NCI-H1417 (cell line): Measurements from ENCODE around the gene LRR1.
A peak's percentile ranks its signal among the peaks of the same experiment; 100 is the strongest.
"Not testable (repeated sequence)": the region's sequence is repeated elsewhere in the genome, so short reads cannot be mapped to it uniquely, and the experiment has no call there.

Experiments
- DNase-seq, 3 experiments: peaks; one replicate each; lab custom pipeline; 2025; lab: John Stamatoyannopoulos, UW

The LRR1 gene

DNA sequence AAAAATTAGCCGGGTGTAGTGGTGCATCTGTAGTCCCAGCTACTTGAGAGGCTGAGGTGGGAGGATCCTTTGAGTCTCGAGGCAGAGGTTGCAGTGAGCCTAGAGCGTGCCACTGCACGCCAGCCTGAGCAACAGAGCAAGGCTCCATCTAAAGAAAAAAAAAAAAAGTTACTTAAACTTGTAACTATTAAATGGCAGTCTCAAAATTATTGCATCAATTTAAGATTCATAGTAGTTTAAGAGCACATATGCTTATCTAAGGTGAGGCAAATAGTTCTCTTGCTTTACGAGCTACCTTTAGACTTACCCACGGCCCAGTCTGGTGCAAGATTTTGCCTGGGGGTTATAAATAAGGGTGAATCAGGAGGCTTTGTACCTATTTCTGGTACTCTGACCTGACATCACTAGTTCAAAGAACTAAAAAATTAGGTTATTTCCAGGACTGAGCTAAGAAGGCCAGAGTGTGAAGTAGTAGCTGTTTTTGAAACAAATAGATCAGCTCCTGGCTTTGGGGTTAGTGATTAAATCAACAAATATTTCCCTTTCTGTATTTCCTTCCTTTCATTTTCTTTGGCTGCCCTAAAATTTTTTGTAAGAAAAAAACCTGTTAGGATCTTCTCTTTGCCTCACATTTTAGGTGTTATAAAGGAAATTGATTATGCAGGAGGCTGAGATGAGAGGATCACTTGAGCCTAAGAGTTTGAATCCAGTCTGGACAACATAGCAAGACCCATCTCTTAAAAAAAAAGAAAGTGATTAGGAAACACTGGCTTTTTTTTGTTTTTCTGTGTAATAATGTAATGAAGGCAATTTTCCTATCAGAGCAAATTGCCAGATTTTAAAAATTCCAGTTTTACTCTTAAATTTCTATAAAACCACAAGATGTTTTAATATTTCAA, 25.4 kb downstream of the LRR1 start:
- DNase-seq: no peak

DNA sequence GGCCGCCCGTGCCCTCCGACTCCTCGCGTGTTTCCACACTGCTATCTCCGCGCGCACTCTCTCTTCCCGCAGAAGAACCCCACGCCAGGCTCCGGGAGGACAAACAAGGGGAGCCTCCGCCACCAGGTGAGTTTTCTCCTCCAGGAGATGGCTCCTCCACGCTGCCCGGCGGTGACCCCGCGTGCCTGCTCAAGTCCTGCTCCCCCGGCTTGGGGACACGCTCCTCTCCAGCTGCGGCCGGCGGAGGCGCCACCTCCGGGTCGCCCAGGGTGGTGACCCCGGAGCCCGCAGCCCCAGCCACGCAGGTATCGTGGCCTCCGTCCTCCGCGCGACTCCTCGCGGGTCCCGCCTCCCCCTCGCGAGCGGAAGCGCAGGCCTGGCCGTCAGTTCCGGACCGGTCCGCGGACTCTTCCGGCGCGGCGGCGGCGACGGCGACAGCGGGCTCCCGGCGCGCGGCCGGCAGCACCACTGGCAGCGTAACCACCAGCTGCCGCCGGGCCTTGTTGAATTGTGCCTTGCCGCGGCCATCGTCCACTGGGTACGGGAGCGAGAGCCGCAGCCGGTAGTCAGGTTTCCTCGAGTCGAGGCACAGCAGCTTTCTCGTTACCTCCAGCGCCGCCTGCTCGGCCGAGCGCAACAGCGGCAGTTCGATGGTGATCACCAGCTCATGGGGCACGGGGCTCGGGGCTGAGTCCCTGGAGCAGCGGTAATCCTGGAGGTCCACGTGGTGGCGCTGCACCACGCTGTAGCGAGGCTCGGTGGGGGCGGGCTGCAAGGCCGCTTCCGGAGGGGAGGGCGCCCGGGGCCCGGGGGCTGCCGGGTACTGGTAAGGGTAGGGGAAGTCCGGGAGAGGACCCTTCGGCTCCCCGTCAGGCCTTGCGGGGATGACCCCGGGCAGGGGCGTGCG, 35.2 kb downstream of the LRR1 start:
- peak; percentile 96 to 98 (median 98) for DNase-seq

DNA sequence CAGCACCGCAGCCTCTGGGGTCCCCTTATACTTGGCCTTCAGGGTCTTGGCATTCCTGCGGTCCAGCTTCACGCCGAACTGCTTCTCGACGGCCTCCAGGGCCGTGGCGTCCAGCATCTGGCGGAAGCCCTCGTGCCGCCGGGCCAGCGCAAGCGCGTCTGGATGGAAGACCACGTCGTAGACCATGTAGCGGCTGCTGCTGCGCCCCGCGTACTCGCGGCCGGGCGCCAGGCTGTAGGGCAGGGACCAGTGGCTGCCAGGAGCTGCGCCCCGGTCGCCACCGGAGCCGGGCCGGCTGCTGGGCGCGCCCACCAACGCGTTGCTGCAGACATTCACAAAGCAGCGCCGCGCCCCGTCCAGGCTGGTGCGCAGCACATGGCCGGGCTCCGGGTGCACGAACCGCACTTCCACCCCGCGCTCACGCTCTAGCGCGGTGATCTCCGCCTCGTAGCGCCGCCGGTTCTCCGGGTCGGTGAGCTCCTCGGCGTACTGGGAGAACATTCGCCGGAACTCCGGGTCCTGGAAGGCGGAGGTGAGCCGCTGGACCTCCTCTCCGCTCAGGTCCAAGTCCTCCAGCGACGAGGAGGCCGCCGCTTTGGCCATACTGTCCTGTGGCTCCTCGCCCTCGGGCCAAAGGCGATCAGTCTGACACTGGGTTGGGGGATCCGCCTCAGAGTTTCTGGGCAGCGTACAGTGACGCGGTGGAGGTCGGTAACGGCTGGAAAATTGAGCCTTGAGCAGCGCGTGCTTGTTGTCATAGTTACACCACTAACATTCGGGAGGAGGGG, 36.0 kb downstream of the LRR1 start, which contains the start of gene DNAAF2:
DNAAF2 (minus strand) TSS at position 698 of the 788 bp plus-strand sequence; CDS start at position 603, 95 bp downstream.
- peak; percentile 76 to 89 (median 83) for DNase-seq

DNA sequence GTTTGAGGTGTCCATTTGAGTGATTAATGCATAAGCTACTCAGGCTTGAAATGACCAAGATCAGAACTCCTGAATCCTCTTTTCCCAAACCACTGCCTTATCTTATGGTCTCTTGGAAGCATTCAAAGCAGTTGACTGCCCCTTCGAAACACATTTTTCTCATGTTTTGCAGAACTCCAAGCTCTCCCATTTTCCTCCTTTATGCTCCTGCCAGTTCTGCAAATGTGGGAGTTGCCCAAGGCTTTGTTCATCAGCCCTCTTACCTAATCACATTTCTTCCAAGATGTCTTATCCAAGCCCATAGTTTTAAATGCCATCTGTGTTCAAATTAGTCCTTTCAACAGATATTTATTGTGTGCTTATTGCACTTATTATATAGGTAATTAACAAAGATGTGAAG, 38.1 kb downstream of the LRR1 start:
- no peak for DNase-seq

DNA sequence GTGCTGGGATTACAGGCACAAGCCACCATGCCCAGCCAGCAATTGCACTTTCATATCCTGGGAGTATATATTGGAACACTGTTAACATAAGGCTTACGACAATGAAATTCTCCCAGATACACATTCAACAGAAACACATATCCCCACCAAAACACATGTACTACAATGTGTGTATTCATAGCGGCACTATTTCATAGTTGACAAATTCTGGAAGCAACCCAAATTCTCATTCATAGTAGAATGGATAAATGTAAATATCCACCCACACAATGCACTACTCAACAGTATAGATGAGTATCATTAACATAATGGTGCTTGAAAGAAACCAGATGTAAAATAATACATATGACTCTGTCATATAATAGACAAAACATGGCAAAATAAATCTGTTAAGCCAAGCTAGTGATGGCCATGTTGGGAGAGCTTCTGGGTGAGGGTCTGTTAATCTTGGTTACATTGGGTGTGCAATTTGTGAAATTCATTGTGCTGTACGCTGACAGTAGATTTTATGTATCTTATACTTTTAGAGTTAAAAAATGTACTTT, 38.9 kb downstream of the LRR1 start:
- no peak for DNase-seq

DNA sequence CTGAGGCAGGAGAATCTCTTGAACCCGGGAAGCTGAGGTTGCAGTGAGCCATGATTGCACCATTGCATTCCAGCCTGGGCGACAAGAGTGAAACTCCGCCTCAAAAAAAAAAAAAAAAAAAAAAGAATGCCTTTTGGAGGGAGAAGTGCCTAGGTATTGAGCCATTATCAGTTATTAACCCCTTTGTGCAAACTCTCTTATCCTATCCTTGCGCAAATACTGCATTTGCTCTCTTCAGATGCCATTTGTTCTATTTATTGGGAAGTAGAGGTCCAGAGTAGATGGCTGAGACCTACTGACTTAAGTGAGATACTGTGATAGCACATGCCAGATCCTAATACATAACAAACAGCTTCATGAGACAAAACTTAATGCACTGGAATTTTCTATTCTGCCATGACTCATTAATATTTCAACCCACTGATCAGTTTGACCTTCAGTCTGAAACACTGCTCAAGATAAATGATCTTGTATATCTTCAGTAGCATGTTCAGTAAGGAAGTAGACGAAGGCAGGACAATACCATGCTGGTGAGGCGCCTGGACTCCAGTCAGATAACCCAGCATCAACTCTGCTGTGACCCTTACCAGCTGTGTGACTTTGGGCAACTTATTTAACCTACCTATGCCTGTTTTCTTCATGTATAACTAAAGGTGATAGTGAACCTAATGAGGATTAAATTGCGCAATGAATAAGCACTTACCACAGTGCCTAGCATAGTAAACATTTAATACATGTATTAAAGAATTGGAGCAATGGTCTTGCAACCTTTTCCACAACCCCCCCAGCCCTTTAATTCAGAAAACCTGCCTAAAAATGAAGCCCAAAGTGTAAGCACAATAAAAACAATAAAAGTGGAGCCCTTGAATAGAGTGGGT, 42.0 kb downstream of the LRR1 start:
- DNase-seq: no peak

DNA sequence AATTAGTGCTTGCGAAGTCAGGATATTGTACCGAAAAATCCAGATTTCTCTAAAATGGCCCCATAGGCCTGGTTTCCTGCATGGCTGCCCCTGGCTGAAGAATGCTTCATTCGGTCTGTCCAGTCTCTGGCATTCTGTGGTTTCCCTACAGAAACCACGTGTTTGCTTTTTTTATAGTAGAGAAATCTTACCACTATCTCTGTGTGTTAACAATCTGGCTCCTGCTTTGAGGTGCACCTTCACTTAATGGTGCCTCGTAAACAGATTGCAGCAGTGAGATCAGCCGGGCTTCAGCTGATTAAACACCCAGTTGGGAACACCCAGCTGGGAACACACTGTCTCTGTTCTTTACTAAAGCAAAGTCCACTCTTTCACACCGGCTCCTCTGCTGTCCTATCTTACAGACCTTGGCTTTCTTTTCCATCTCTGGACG, 43.0 kb downstream of the LRR1 start:
- peak in 1 of 3 experiments; percentile 31 for DNase-seq

DNA sequence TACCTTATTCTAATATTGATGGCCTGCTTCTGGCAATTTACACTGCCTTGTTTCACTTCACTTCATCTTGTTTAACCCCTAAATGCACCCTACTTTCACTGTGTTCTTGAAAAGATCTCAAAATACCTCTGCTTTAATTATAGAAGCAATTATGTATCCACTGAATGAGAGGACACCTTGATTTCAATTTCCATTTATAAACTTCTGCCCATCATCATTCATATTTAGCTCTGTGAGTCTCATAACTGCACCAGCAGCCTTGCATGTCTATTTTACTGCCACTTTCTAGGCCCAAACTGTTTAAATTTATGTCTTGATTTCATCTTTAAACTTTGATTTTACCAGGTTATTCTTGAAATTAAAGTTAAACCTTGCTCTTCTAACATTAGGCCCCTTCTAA, 43.4 kb downstream of the LRR1 start:
- DNase-seq: no peak

DNA sequence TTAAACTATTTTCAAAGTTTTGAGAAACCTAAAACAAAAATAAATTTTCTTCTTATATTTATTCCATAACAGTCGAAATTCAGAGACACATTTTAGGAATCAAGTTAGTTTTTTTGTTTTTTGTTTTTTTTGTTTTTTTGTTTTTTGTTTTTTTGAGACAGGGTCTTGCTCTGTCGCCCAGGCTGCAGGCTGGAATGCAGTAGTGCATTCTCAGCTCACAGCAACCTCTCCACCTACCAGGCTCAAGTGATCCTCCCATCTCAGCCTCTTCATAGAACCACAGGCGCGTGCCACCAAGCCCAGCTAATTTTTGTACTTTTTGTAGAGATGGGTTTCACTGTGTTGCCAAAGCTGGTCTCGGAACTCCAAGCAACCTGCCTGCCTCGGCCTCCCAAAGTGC, 54.8 kb downstream of the LRR1 start:
- no peak for DNase-seq

DNA sequence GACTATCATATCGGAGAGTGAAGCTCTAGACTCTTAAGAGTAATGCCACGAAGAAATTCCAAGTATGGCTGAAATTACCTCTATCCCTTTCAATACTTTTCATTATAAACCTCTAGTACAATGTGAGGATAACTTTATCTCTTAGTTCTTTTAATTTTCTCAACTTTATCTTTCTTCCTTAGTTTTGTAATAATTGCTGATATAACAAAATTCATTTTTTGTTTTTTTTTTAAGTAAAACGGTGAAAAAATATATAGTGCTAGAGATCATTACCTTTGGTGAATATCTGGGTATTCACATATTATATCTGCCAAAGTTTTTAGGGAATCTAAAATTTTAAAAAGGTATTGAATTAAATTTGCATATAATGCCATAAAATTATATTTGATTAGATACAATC, 55.8 kb downstream of the LRR1 start:
- no peak for DNase-seq

DNA sequence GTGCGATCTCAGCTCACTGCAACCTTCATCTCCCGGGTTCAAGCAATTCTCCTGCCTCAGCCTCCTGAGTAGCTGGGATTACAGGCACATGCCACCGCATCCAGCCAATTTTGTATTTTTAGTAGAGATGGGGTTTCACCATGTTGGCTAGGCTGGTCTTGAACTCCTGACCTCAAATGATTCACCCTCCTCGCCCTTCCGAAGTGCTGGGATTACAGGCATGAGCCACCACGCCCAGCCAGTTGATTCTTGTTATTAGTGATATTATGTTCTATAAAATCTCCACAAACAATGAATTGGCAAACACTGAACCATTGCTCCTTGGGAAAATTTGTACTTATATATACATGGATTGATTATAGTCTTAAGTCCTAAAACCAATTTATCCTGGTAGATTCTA, 58.8 kb downstream of the LRR1 start:
- DNase-seq: not testable (repeated sequence)

DNA sequence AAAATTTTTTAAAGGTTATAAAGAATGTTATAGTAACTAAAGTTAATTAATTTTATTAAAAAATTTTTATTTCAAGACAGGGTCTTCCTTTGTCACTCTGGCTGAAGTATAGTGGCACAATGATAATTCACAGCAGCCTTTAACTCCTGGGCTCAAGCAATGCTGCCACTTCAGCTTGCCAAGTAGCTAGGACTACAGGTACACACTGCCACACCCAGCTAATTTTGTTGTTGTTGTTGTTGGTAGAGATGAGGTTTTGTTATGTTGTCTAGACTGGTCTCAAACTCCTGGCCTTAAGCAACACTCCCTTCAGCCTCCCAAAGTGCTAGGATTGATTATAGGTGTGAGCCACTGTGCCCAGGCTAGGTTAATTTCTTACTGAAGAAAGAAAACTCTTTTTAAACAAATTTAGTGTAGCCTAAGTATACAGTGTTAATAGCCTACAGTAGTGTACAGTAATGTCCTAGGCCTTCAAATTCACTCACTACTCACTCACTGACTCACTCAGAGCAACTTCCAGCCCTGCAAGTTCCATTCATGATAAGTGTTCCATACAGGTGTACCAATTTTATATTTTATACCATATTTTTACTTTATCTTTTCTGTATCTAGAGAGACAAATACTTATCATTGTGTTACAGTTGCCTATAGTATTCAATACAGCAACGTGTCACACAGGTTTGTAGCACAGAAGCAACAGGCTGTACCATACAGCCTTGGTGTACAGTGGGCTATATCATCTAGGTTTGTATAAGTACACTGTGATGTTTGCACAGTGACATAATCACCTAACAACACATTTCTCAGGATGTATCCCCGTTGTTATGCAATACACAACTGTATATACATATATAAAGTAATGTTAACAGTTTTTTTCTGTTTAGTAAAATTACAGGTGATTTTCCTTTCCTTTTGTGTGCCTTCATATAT, 61.1 kb downstream of the LRR1 start:
- DNase-seq: peak in 1 of 3 experiments; percentile 17
